Activated naive CD4-positive, alpha-beta T cell treated with anti-CD3 and anti-CD28 coated beads for 36 hours (primary cell): ENCODE measurements around the gene IL36RN. TPM values are rescaled to one million over a fixed set of nuclear protein-coding genes. Genes with fewer than 3 reads are reported as not detected.

Experiments
- CTCF ChIA-PET: fragments of 350-600 bp; sonication (Branson Sonifier 250); formaldehyde crosslinking; loops from one replicate; lab custom pipeline; 2021; ENCODE audit warnings: antibody characterized with exemption; lab: Charles Lee
- DNase-seq: peaks from one replicate; pipeline ENCODE4 v3.0.0-alpha.2; 2020
- H3K27ac Mint-ChIP-seq: one replicate; pipeline ENCODE4 v1.8.0; 2021; ENCODE audit warnings: mild to moderate bottlenecking, mixed read lengths
- H3K27me3 Mint-ChIP-seq: one replicate; pipeline ENCODE4 v1.8.0; 2021; ENCODE audit warnings: low read depth, mixed read lengths
- H3K36me3 Mint-ChIP-seq: one replicate; pipeline ENCODE4 v1.8.0; 2021; ENCODE audit warnings: low read depth, mixed read lengths
- H3K4me1 Mint-ChIP-seq: one replicate; pipeline ENCODE4 v1.8.0; 2021; ENCODE audit warnings: low read depth, mixed read lengths
- H3K4me3 Mint-ChIP-seq: one replicate; pipeline ENCODE4 v1.8.0; 2021; ENCODE audit warnings: mild to moderate bottlenecking, moderate library complexity, mixed read lengths
- H3K9me3 Mint-ChIP-seq: one replicate; pipeline ENCODE4 v1.8.0; 2021; ENCODE audit warnings: mixed read lengths
- intact Hi-C: fragments of 100-400 bp; cut with micrococcal nuclease; formaldehyde crosslinking; loops from one replicate; pipeline ENCODE4 v1.15.1; 2023
- total RNA-seq, 2 experiments: library from RNA; stranded (reverse); gene quantifications; one replicate each; pipeline ENCODE4 v1.2.3, GENCODE V29; 2021

Gene IL36RN
- not detected for total RNA-seq

DNA sequence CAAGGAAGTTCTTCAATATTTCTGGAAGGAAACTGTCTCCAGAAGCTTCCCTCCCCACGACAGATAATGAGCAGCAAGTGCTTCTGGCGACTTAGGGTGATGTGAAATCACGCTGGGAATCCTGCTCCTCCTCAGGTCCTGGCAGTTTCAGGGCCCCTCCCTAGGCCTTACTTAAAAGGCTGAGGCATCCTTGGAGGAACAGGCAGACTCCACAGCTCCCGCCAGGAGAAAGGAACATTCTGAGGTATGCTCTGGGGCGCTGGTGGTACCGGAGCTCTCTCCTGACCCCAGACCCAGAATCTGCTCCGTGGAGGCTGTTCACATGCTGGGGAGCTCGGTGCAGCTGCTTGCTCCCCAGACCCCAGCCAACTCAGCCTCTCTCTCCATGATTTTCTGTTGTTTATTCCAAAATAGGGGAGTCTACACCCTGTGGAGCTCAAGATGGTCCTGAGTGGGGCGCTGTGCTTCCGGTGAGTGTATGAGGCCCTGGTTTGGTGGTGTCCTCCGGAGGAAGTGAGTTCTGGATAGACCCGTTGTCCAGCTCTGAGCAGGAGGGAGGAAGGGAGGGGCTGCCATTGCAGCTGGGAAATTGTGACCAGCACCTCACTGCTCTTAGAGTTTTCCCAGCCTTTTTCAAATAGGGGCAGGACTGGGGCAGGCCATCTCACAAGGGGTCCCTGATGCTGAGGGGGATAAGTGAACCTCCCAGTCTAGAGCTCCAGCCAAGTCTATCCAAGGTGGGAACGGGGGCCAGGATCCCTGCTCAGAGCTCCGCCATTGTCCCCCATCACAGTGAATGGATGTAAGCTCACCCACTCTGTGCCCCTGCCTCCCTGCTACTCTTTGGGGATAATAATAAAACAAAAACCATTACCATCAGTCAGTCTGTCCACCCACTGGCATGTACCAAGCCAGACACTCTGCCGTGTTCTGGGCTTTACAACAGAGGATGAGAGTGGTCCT is at the start of gene IL36RN:
Gene IL36RN, plus strand, starts transcription at position 201 of the 963 bp plus-strand sequence. Its CDS starts 241 bp downstream, at position 442.
- no peaks in the 10 kb centered on the region for H3K27me3 Mint-ChIP-seq
- peaks cover 11% of the 10 kb centered on the region for H3K4me1 Mint-ChIP-seq
- intact Hi-C loops: loop anchor here (5.0 kb wide), 1 partner anchor 62 kb away; no protein-coding TSS in a partner anchor
- H3K4me3 Mint-ChIP-seq: no peak within 1 kb of the TSS
- peaks cover 22% of the 10 kb centered on the region for H3K9me3 Mint-ChIP-seq
- DNase-seq: no peak
- no peak within 1 kb of the TSS for H3K27ac Mint-ChIP-seq
- H3K36me3 Mint-ChIP-seq: peaks cover 11% of the 10 kb centered on the region
- CTCF ChIA-PET: interaction anchor here (0.6 to 1.7 kb wide), 2 partner anchors 14 to 21 kb away, joined by 4 read pairs; no protein-coding TSS in a partner anchor

DNA sequence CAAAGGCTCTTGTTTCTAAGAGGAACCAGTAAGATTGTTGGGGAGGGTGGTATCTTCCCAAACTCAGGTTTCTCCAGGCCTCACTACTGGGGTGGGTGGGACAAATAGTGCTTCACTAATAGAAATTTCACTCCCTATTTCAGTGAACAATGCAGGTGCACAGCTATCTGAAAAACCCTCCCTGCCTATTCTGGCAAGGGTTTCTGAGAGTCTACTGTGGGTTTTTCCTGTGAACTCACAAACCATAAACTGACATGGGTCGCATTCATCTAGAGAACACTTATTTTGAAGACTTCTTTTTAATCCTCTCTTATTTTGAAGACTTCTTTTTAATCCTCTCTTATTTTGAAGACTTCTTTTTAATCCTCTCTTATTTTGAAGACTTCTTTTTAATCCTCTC is 49.4 kb upstream of the IL36RN start:
- H3K9me3 Mint-ChIP-seq: no peaks in the 10 kb centered on the region
- H3K27ac Mint-ChIP-seq: no peak overlapping the region
- H3K4me3 Mint-ChIP-seq: no peak overlapping the region
- CTCF ChIA-PET: interaction anchor here (1.9 kb wide), 1 partner anchor 260 kb away, joined by 4 read pairs; no protein-coding TSS in a partner anchor
- DNase-seq: no peak
- no peaks in the 10 kb centered on the region for H3K27me3 Mint-ChIP-seq
- peaks cover 6% of the 10 kb centered on the region for H3K4me1 Mint-ChIP-seq
- no peaks in the 10 kb centered on the region for H3K36me3 Mint-ChIP-seq
- intact Hi-C loops: no loop called here

DNA sequence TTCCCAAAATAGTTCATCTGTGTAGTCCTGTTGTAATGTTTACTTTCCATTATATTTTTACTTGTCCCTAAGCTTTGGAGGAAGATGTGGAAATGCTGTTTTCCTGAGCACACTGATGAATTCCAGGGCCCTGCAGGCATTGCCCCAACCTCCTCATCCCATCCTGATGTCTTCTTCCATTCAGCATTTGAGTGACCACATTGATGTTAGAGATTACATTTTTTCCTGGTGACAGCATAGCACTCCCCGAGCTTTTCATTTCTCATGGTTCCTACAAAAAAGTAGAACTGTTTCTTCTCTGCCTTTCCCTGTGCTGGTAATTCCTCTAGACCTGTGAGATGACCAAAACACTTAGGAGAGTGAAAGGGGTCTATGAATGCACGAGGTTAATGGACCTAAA is 48.9 kb upstream of the IL36RN start:
- Mint-ChIP-seq H3K9me3 (no peaks in the 10 kb centered on the region), H3K27ac (no peak overlapping the region), H3K4me1 (peaks cover 6% of the 10 kb centered on the region), H3K36me3 (no peaks in the 10 kb centered on the region), H3K27me3 (no peaks in the 10 kb centered on the region), H3K4me3 (no peak overlapping the region)
- CTCF ChIA-PET: interaction anchor here (1.9 kb wide), 1 partner anchor 260 kb away, joined by 4 read pairs; no protein-coding TSS in a partner anchor
- intact Hi-C loops: no loop called here
- no peak for DNase-seq

DNA sequence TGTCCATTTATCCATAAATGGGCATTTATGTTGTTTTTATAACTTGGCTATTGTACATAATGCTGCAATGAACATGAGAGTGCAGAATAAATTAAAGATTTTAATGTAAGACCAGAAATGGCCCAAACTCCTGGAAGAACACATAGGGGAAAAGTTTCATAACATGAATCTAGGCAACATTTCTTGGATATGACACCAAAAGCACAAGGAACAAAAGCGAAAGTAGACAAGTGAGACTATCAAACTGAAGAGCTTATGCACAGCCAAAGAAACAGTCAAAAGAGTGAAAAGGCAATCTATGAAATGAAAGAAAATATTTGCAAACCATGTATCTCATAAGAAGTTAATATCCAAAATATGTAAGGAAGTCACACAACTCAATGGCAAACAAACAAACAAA is 47.9 kb upstream of the IL36RN start:
- H3K36me3 Mint-ChIP-seq: no peaks in the 10 kb centered on the region
- DNase-seq: no peak
- H3K9me3 Mint-ChIP-seq: no peaks in the 10 kb centered on the region
- H3K4me3 Mint-ChIP-seq: no peak overlapping the region
- CTCF ChIA-PET: interaction anchor here (1.9 kb wide), 1 partner anchor 261 kb away, joined by 4 read pairs; no protein-coding TSS in a partner anchor
- H3K27ac Mint-ChIP-seq: no peak overlapping the region
- intact Hi-C loops: no loop called here
- H3K27me3 Mint-ChIP-seq: no peaks in the 10 kb centered on the region
- peaks cover 14% of the 10 kb centered on the region for H3K4me1 Mint-ChIP-seq

DNA sequence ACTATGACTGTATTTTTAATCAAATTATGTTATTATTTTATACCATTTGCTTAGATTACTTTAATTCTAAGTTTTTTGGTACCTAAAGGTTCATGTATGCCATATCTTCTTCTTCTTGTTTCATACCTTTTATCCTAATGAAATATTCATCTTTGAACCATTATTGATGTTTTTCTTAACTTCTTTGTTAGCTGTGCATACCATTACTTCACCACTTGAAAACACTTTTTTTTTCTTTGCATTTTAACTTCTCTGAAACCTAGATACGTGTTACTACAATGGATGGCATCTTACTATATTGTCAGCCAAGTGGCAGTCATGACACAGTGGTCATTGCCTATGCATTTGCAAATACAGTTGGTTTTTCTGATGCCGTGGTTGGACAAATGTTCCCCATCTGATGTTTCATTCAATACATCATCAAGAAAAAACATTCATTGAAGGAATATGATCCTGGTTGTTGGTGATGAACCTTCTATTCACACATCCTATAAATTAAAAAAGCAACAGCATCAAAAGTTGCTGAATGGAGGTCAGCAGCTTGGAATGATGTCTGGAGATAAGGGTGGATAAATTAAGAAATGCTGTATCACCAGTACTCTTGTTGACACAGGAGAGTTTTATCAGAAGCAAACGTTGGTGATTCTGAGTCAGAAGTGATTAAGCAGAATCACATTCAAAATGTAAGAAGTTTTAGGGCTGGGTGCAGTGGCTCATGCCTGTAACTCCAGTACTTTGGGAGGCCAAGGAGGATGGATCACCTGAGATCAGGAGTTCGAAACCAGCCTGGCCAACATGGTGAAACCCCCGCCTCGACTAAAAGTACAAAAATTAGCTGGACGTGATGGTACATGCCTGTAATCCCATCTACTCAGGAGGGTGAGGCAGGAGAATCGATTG is 46.3 kb upstream of the IL36RN start:
- H3K4me1 Mint-ChIP-seq: peaks cover 20% of the 10 kb centered on the region
- no peaks in the 10 kb centered on the region for H3K36me3 Mint-ChIP-seq
- no peaks in the 10 kb centered on the region for H3K9me3 Mint-ChIP-seq
- H3K27me3 Mint-ChIP-seq: no peaks in the 10 kb centered on the region
- no peak for DNase-seq
- no peak overlapping the region for H3K4me3 Mint-ChIP-seq
- CTCF ChIA-PET: no interaction called here
- no peak overlapping the region for H3K27ac Mint-ChIP-seq
- intact Hi-C loops: no loop called here

DNA sequence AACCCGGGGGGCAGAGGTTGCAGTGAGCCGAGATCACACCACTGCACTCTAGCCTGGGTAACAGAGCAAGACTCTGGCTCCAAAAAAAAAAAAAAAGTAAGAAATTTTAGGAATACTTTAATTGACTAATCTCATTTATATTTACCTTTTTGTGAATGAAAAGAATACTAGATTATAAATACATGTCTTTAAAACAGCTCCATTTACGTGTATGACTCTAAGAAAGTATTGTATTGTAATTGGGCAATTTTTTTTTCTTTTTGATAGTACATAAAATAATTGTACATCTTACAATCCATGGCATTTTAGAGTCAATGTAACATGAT is 45.7 kb upstream of the IL36RN start:
- no peak overlapping the region for H3K27ac Mint-ChIP-seq
- H3K4me3 Mint-ChIP-seq: no peak overlapping the region
- H3K27me3 Mint-ChIP-seq: no peaks in the 10 kb centered on the region
- DNase-seq: no peak
- intact Hi-C loops: no loop called here
- peaks cover 17% of the 10 kb centered on the region for H3K4me1 Mint-ChIP-seq
- H3K36me3 Mint-ChIP-seq: no peaks in the 10 kb centered on the region
- no peaks in the 10 kb centered on the region for H3K9me3 Mint-ChIP-seq
- CTCF ChIA-PET: no interaction called here

DNA sequence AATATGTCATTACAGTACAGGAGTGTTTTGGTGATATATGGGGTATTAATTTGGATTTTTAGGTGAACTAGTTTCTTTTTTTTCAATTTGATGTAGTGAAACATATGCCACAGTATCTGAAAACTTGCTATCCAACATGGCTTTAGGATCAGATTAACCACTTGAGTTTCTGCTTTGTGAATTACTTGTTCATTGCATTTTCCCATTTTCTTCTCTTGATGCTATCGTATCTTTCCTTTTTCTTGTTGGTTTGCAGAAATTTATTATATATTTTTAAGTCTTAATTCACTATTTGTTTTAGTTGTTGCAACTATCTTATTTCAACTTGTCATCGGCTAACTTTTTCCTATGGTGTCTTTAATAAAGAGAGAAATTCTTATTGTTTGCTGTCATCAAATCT is 44.9 kb upstream of the IL36RN start:
- Mint-ChIP-seq H3K9me3 (peaks cover 6% of the 10 kb centered on the region), H3K27ac (no peak overlapping the region), H3K27me3 (no peaks in the 10 kb centered on the region), H3K36me3 (no peaks in the 10 kb centered on the region), H3K4me1 (peaks cover 17% of the 10 kb centered on the region), H3K4me3 (no peak overlapping the region)
- intact Hi-C loops: no loop called here
- CTCF ChIA-PET: no interaction called here
- no peak for DNase-seq

DNA sequence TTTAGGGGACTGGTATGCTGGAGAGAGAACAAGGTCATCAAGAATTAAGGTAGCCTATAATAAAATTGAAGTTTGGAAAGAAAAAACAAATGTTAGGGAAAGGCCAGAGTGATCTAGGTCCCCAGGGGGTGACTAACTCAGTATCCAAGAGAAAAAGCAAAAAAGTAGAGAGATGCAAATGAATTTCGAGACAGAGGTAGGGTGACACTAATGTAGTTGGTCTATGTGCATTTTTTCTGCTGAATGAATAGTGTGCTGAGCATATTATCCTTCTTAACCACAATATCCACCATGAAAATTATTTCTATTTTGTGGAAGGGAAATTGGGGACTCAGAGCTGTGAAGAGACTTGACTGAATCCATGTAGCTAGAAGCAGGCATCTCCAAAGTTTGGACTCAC is 44.0 kb upstream of the IL36RN start:
- Mint-ChIP-seq H3K4me1 (peaks cover 16% of the 10 kb centered on the region), H3K27ac (no peak overlapping the region), H3K9me3 (peaks cover 6% of the 10 kb centered on the region), H3K27me3 (no peaks in the 10 kb centered on the region), H3K4me3 (no peak overlapping the region), H3K36me3 (no peaks in the 10 kb centered on the region)
- CTCF ChIA-PET: no interaction called here
- DNase-seq: no peak
- intact Hi-C loops: no loop called here

DNA sequence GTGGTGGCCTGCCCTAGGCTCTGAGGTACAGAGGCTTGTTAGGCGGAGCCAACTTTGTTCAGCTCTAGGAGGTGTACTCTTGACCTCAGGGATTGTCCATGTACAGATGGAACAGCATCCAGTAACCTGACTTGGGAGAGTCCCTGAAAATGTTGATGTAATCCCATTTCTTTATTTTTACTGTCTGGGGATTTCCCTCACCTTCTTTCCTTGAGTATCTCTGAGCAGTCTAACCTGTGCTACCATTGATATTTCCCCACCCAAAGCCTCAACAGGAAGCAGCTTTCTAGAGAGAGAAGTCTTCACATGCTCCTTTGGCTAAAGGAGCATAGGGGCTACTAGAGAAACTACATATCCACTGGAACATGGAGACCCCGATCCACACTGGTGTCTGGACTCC is 43.3 kb upstream of the IL36RN start:
- H3K27ac Mint-ChIP-seq: no peak overlapping the region
- peaks cover 6% of the 10 kb centered on the region for H3K9me3 Mint-ChIP-seq
- peaks cover 14% of the 10 kb centered on the region for H3K4me1 Mint-ChIP-seq
- no peaks in the 10 kb centered on the region for H3K27me3 Mint-ChIP-seq
- DNase-seq: no peak
- no peaks in the 10 kb centered on the region for H3K36me3 Mint-ChIP-seq
- CTCF ChIA-PET: no interaction called here
- no peak overlapping the region for H3K4me3 Mint-ChIP-seq
- intact Hi-C loops: no loop called here

DNA sequence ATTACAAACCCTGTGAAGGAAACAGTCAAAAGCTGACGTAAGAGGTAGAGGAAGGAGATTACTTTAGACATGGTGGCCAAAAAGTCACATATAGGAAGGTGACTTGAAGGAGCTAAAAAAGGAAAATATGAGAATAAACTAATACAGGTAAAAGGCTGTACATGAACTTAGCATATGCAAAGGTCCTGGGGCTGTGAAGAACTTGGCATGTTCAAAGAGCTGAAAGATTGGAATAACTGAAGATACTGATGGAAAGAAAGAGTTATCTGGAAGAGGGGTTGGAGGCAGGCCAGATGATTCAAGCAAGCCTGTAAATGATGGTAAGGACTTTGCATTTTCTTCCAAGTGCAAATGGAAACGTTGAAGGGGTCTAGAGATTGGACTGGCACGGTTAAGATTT is 40.5 kb upstream of the IL36RN start:
- Mint-ChIP-seq H3K4me1 (peaks cover 14% of the 10 kb centered on the region), H3K36me3 (no peaks in the 10 kb centered on the region), H3K4me3 (no peak overlapping the region), H3K9me3 (peaks cover 6% of the 10 kb centered on the region), H3K27me3 (no peaks in the 10 kb centered on the region), H3K27ac (no peak overlapping the region)
- CTCF ChIA-PET: interaction anchor here (0.7 kb wide), 1 partner anchor 77 kb away, joined by 3 read pairs; no protein-coding TSS in a partner anchor
- DNase-seq: no peak
- intact Hi-C loops: no loop called here

DNA sequence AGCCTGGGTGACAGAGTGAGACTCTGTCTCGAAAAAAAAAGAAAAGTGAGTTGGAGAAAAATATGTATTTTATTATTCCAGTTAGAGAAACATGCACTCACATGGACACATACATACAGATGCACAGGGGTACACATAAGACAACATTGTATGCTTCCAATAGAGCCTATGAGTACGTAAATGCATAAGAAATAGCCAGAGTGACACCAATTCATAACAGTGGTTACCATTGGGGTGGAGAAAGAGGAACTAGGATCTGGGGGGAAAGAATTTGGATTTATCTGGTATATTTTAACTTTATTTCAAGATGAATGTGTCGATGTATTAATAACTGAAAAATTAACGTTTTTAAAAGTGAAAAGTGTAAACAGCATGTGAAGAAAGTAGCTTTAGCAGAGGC is 37.7 kb upstream of the IL36RN start:
- DNase-seq: no peak
- Mint-ChIP-seq H3K9me3 (peaks cover 6% of the 10 kb centered on the region), H3K36me3 (no peaks in the 10 kb centered on the region), H3K4me1 (peaks cover 4% of the 10 kb centered on the region), H3K4me3 (no peak overlapping the region), H3K27ac (no peak overlapping the region), H3K27me3 (no peaks in the 10 kb centered on the region)
- intact Hi-C loops: no loop called here
- CTCF ChIA-PET: no interaction called here

DNA sequence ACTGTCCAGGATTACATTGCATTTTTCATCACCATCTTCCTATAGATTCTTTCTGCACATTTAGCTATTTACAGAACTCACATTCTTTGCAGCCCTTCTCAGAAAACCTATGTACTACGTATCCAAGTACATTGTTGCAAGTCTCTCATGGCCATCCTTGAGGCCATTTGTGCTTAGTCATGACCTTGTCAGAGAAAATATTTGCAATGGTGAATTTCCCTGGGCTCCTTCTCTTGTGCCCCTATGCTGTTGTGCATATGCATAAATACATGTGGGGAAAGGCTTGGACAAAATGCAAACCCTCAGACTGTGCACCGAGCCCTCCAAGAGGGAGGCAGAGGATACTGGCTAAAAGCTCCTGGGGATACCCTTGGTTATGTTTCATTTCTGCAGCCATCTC is 34.2 kb upstream of the IL36RN start:
- no peaks in the 10 kb centered on the region for H3K9me3 Mint-ChIP-seq
- no peaks in the 10 kb centered on the region for H3K27me3 Mint-ChIP-seq
- DNase-seq: no peak
- intact Hi-C loops: no loop called here
- no peaks in the 10 kb centered on the region for H3K4me1 Mint-ChIP-seq
- H3K36me3 Mint-ChIP-seq: no peaks in the 10 kb centered on the region
- H3K27ac Mint-ChIP-seq: no peak overlapping the region
- CTCF ChIA-PET: no interaction called here
- H3K4me3 Mint-ChIP-seq: no peak overlapping the region
